GM21515 (cell line): ENCODE data around the gene PALLD.
"Not testable (repeated sequence)": the region's sequence is repeated elsewhere in the genome, so short reads cannot be mapped to it uniquely, and the experiment has no call there.

Experiments
- ATAC-seq: cut with Tn5 transposase; IDR thresholded peaks from one replicate; pipeline ENCODE4 v1.9.1; 2021; ENCODE audit not compliant: unreplicated experiment

The PALLD gene

DNA sequence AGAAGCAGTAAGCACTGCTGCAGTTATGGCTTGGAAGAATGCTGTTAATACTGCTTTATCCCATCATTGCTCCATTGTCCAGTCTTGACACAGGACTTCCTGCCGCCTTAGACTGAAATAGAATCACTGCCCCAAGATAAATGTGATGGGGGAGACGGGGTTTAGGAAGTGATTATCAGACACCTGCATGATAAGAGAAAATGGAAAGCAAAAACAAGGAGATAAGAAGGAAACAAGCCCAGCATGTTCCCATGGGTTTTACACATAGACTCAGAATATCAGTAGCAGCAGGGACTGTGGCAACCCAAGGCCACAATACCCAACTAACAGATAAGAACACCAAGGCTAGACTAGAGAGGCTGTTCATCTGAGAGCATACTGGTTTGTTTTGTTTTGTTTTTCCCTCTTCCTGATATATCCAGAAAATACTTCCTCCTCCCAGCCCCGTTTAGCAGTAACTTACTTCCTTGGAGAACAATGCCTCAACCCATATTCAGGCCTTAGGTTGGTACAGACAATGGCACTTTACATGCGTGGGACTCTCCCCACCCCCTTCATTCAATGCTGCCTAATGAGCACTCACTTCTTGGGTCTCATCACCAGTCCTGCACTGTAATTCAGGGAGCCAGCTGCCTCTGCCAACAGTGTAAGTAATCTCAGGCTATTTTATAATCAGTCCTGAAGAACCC is 280.6 kb downstream of the PALLD start:
- ATAC-seq, result no peak

- no peak for ATAC-seq
These were observed 284.5 kb downstream of the PALLD start for GRCh38 chr4:168781341-168781740.

GRCh38 chr4:168781926-168782325 is 285.1 kb downstream of the PALLD start:
- no peak for ATAC-seq

DNA sequence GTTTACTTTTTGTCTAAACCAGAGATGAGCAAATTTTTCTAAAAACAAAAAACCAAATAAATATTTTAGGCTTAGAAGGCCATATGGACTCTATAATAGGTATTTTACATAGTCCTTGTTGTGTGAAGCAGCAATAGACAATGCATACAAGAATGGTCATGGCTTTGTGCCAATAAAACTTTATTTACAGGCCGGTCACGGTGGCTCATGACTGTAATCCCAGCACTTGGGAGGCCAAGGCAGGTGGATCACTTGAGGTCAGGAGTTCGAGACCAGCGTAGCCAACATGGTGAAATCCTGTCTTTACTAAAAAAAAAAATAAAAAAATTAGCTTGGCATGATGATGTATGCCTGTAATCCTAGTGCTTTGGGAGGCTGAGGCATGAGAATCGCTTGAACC is 285.6 kb downstream of the PALLD start:
- no peak for ATAC-seq

DNA sequence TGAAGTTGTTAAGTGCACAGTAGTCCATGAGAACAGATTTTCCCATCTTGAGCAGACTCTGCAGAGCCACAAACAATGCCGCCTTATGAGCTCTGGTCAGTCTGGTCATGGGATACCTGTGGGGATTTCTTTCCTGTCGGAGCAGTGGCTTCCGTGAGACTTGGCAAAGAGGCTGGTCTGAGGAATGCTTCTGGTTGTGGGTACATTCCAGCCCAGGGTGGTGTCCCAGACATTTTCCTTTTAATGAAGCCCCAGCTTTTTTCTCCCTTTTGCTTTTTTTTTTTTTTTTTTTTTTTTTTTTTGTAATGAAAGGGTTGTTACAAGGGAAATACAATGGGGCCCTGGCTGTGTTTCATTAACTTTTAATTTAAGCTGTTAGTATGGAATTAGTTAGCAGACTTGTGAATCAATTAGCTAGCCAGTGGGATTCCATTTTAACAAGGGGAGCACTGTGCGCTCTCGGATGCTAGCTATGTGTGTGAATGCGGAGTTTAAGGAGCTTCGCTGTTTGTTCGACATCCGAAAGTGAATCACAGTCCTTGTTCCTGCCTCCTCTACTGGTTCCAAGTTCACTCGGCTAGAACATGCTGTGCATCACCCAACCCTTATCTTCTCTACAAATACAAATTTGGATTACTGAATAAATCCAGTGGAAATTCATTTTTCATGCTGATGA is 288.1 kb downstream of the PALLD start:
- ATAC-seq, result no peak

- no peak for ATAC-seq
These were observed 290.5 kb downstream of the PALLD start for GRCh38 chr4:168787334-168787733.

DNA sequence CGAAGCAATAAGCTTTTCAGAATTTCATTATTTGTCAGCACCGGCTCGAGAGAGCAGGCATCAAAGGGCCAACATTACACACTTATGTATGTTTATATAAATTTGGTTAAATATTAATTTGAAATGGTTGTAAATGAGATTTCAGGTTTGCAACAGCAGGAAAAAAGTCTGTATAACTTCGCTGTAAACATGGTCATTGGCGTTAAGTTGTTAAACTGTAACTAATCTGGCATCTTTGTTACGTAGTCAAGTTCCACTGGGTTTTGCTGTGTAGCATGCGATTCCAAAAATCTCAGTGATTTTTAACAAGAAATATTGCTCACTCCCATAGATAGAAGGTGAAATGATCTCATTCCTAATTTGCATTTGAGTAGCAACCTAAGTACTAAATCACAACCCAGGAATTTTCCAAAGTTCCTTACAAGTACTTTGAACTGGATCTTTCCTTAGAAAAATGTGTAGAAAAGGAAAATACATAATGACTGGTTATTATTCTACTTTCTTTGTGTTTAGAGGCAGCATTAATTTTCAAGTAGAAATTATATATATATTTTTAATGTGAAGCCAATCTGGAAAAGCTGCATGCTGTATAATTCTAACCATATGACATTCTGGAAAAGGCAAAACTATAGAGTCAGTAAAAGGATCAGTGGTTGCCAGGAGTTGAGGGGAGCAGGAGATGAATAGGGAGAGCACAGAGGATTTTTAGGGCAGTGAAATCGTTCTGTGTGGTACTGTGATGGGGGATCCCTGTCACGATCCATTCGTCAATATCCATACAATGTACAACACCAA is 291.1 kb downstream of the PALLD start:
- ATAC-seq, result no peak

- ATAC-seq, result no peak
These were observed 294.0 kb downstream of the PALLD start for GRCh38 chr4:168790898-168791297.

DNA sequence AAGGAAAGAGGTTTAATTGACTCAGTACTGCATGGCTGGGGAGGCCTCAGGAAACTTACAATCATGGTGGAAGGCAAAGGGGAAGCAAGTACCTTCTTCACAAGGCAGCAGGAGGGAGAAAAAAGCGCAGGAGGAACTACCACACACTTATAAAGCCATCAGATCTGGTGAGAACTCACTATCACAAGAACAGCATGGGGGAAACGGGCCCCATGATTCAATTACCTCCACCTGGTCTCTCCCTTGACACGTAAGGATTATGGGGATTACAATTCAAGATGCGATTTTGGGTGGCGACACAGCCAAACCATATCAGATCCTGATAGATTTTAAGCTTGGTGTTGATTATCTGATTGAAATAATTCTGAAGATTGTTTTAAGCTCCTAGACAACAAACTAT is 294.5 kb downstream of the PALLD start:
- ATAC-seq, result no peak

GRCh38 chr4:168793542-168793941 is 296.7 kb downstream of the PALLD start:
- ATAC-seq, result no peak

- ATAC-seq, result no peak
These were observed 297.3 kb downstream of the PALLD start for GRCh38 chr4:168794092-168794707.

DNA sequence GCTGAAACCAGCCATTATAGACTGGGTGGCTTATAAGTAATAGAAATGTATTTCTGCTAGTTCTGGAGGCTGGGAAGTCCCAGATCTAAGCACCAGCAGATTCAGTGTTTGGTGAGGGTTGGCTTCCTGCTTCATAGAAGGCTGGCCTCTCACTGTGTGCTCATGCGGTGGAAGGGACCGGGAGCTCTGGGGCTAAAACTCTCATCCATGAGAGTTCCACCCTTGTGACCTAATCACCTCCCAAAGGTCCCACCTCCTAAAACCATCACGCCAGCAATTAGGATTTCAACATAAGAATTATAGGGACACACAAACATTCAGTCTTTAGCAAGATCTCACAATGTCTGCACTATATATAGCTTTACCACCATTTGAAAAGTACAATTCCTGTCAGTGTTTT is 298.0 kb downstream of the PALLD start:
- ATAC-seq, result no peak

- no peak for ATAC-seq
These were observed 298.5 kb downstream of the PALLD start for GRCh38 chr4:168795346-168795745.

GRCh38 chr4:168796362-168797106 is 299.7 kb downstream of the PALLD start:
- ATAC-seq, result no peak

- no peak for ATAC-seq
These were observed 300.3 kb downstream of the PALLD start for GRCh38 chr4:168797194-168797593.

GRCh38 chr4:168797738-168798375 is 301.0 kb downstream of the PALLD start:
- ATAC-seq, result no peak

- ATAC-seq, result no peak
These were observed 304.1 kb downstream of the PALLD start for GRCh38 chr4:168800926-168801325.

- ATAC-seq, result no peak
These were observed 305.4 kb downstream of the PALLD start for GRCh38 chr4:168802222-168802621.

GRCh38 chr4:168803052-168803451 is 306.2 kb downstream of the PALLD start:
- ATAC-seq, result not testable (repeated sequence)

DNA sequence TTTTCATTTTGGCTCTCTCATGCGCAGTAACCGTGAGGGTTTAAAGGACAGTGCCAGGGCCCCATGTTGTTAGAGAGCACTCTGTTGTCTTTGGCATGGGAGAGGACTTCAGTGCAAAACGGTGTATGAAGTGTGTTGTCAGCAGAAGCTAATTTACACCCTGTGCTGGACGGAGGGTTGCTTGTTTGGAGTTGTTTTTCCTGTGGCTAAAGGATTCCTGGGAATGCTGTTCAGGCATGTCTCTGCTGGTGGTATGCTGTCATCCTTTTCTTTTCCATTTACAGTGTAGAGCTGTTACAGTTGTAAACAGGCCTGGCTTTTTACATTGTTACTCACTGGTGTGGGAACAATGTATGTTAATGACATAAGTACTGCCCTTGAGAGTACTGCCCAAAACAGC is 306.9 kb downstream of the PALLD start:
- no peak for ATAC-seq
